SH-SY5Y (cell line): Measurements from ENCODE around the gene ZNF440.

ENCODE experiments used
- GATA2 ChIP-seq: IDR thresholded peaks from 2 replicates; pipeline ENCODE4 v1.6.1; 2011; ENCODE audit warnings: mild to moderate bottlenecking, low read depth, low read length
- GATA3 ChIP-seq: IDR thresholded peaks from 2 replicates; pipeline ENCODE4 v1.6.1; 2011; ENCODE audit warnings: low read depth, mild to moderate bottlenecking, low read length, moderate library complexity

The ZNF440 gene

GRCh38 chr19:11814029-11814699, at the start of gene ZNF440:
Gene ZNF440, plus strand, starts transcription at chr19:11814273. Its CDS starts 175 bp downstream, at chr19:11814448.
- TF ChIP-seq GATA2 (no peak), GATA3 (no peak)

DNA sequence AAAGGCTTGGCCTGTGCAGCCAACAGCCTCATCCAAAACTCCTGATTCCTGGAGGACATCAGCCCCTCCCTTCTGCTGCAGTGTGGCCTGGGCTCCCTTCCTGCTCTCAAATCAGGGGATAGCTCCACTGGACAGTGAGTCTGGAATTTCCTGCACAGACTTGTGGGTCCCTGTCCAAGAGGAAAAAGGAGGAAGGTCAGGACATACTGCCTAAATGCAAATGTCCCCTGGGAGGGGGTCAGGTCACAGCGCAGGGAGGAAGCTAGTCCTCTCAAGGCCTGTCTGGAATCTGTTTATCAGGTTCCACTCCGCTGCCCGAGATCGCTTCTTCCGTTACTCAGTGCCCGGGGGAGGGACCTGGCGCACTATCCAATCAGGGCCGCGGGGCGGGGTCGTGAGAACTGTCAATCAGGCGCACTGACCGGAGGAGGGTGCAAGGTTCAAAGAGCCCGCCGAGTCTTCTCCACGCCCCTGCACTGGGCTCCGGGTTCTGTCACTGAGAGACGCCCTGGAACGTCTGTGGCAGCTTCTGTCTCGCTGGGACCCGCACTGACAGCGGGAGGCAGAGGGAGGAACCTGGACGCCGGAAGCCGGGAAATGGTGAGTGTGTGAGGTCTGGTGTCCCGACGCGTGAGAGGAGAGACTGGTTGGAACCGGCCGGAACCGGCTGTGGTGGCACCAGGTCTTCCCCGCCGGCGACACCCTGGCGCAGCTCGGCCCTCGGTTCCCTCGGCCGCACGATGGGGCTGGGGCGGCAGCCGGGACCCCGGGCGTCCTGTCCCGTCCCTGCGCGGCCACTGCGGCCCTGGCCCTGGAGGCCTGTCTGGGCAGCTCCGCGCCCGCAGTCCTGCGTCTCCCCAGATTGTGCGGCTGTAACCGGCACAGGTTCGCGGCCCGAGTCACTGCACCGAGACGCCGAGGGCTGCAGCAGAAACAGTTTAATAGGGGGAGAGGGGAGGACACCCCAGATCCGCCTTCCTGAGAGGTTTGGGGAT, 47.2 kb upstream of the ZNF440 start, which contains the start of gene ZNF441:
Gene ZNF441, plus strand, starts transcription at position 404 of the 995 bp plus-strand sequence. Its CDS starts 194 bp downstream, at position 598.
- TF ChIP-seq GATA2 (peak; percentile 41; the same call in 1 of the 2 replicates), GATA3 (no peak)

DNA sequence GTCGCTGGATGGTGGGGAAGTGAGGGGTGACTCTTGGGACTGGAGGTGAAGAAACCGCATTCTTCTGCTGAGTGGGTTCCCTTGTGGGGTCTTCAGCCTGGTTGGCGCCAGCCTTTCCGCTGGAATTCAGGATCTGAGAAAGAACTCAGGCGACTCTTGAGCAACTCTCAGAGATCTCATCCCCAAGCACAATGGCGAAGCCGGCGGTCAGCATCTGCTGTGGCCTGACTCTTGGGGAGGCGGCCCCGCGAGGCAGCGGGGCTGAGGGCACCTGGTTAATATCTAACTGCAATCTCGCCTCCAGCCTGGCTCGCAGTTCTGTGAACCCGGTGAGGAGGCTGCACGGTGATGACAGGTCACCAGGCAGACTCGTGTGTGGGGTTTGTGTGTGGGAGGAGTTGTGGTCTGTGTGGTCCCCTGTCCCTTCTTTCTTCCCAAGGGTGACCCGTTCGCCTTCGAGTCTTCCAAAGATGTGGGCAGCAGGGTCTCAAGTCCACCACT, 46.4 kb upstream of the ZNF440 start:
- peak; percentile 75 for TF ChIP-seq GATA2
- no peak for TF ChIP-seq GATA3

DNA sequence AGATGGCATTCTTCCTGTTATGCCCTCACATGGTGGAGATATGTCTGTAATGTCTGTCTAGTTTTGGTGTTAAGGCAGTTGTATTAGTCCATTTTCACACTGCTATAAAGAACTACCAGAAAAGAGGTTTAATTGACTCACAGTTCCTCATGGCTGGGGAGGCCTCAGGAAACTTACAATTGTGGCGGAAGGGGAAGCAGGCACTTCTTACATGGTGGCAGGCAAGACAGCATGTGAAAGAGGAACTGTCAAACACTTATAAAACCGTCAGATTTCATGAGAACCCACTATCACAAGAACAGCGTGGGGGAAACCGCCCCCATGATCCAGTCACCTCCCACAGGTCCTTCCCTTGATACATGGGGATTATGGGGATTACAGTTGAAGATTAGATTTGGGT, 44.1 kb upstream of the ZNF440 start:
- no peak for TF ChIP-seq GATA2
- TF ChIP-seq GATA3: no peak

DNA sequence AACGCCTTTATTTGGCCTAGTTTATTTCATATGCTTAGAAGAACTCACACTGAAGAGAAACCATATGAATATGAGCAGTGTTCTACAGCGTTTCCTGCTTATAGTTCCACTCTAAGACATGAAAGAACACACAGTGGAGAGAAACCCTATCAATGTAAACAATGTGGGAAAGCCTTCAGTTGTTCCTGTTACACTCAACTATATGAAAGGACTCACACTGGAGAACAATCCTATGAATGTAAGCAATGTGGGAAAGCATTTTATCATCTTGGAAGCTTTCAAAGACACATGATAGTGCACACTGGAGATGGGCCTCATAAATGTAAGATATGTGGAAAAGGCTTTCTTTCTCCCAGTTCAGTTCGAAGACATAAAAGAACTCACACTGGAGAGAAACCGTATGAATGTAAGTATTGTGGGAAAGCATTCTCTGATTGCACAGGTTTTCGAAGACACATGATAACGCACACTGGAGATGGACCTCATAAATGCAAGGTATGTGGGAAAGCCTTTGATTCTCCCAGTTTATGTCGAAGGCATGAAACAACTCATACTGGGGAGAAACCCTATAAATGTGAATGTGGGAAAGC, 33.5 kb upstream of the ZNF440 start:
- TF ChIP-seq GATA3: no peak
- TF ChIP-seq GATA2: no peak

DNA sequence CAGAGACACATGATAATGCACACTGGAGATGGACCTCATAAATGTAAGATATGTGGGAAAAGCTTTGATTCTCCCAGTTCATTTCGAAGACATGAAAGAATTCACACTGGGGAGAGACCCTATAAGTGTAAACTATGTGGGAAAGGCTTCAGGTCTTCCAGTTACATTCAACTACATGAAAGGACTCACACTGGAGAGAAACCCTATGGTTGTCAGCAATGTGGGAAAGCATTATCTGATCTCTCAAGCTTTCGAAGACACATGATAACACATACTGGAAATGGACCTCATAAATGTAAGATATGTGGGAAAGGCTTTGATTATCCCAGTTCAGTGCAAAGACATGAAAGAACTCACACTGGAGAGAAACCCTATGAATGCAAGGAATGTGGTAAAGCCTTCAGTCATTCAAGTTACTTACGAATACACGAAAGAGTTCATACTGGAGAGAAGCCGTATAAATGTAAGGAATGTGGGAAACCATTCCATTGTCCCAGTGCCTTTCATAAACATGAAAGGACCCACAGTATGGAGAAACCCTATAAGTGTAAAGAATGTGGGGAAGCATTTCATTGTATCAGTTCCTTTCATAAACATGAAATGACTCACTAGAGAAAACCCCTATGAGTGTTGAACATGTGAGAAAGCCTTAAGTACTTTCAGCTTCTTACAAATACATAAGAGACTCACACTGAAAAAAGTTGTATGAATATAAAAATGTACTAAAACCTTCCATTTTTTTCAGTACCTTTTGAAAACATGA, 32.6 kb upstream of the ZNF440 start:
- TF ChIP-seq GATA2 (no peak), GATA3 (no peak)

DNA sequence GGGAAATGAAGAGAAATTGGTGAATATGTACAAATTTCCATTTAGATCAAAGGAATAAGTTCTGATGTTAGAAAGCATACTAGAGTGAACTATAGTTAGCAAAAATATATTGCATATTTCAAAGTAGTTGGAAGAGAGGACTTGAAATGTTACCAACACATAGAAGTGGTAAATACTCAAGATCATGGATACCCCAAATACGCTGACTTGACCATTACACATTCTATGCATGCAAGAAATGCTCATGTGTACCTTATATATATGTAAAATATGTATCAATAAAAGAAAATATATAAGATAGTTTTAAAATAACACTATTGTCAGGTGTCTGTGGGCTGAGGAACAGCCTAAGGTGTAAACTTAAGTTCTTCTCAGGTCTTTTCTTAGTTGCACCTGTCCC, 30.3 kb upstream of the ZNF440 start:
- TF ChIP-seq GATA2 (no peak), GATA3 (no peak)

- TF ChIP-seq GATA3 (no peak), GATA2 (no peak)
Measured at GRCh38 chr19:11784356-11784755, 29.7 kb upstream of the ZNF440 start.

GRCh38 chr19:11787536-11787935, 26.5 kb upstream of the ZNF440 start:
- TF ChIP-seq GATA3 (no peak), GATA2 (no peak)

GRCh38 chr19:11792942-11793341, 21.1 kb upstream of the ZNF440 start:
- TF ChIP-seq GATA3: no peak
- TF ChIP-seq GATA2: no peak

- TF ChIP-seq GATA3 (no peak), GATA2 (no peak)
Measured at GRCh38 chr19:11797491-11797890, 16.6 kb upstream of the ZNF440 start.

- no peak for TF ChIP-seq GATA3
- no peak for TF ChIP-seq GATA2
Measured at GRCh38 chr19:11798391-11799330, 15.4 kb upstream of the ZNF440 start, which contains the start of gene ZNF491. Gene ZNF491, plus strand, starts transcription at chr19:11798523. Its CDS starts 7,431 bp downstream, at chr19:11805954.
